Measurements from ENCODE around the gene ST13.

- TF ChIP-seq CTCF (IDR thresholded peaks at IDR 0.05) (no peak), POLR2A (IDR thresholded peaks at IDR 0.05) (no peak)
These were observed 27.3 kb downstream of the ST13 start for GRCh38 chr22:40829131-40829530.
